Fibroblast of lung (primary cell): ENCODE data around the gene CPN1. TPM values are rescaled to one million over a fixed set of nuclear protein-coding genes. Genes with fewer than 3 reads are reported as not detected.

Experiments
- DNase-seq, 2 donors: peaks; one replicate each; pipeline versions ENCODE4 v3.0.0 to v3.0.0-alpha.2; 2010; ENCODE audit warnings: low read depth in 2 of 2
- H2AFZ ChIP-seq: 2 replicates; pipeline ENCODE4 v1.5.1; 2012; ENCODE audit warnings: low read length, control low read depth, inconsistent platforms
- H3K27ac ChIP-seq: 2 replicates; pipeline ENCODE4 v1.5.1; 2011; ENCODE audit warnings: low read length, control low read depth; ENCODE audit not compliant: insufficient read depth
- H3K27me3 ChIP-seq: 2 replicates; pipeline ENCODE4 v1.5.1; 2011; ENCODE audit warnings: mild to moderate bottlenecking, low read length; ENCODE audit not compliant: control insufficient read depth, insufficient read depth
- H3K36me3 ChIP-seq: 2 replicates; pipeline ENCODE4 v1.5.1; 2011; ENCODE audit warnings: low read length; ENCODE audit not compliant: control insufficient read depth, insufficient read depth
- H3K4me1 ChIP-seq: 2 replicates; pipeline ENCODE4 v1.5.1; 2011; ENCODE audit warnings: low read length; ENCODE audit not compliant: control insufficient read depth, insufficient read depth; ENCODE audit errors: extremely low read depth
- H3K4me2 ChIP-seq: 2 replicates; pipeline ENCODE4 v1.5.1; 2011; ENCODE audit warnings: low read length, control low read depth; ENCODE audit not compliant: insufficient read depth; ENCODE audit errors: extremely low read depth
- H3K4me3 ChIP-seq, 4 experiments: fragments of 200-600 bp in 1 of 4; sonication (generic) in 1 of 4; replicated peaks in 1 of 4; 2 replicates each; pipeline ENCODE4 v1.5.1; 2011 to 2016; ENCODE audit warnings: low read length in 4 of 4, low read depth in 3 of 4, mild to moderate bottlenecking in 3 of 4, control low read depth in 2 of 4, inconsistent platforms in 1 of 4, mixed read lengths in 1 of 4; ENCODE audit not compliant: insufficient read depth in 1 of 4; ENCODE audit errors: control extremely low read depth in 1 of 4
- H3K79me2 ChIP-seq: 2 replicates; pipeline ENCODE4 v1.5.1; 2012; ENCODE audit warnings: mild to moderate bottlenecking, low read length, inconsistent platforms; ENCODE audit not compliant: control insufficient read depth, insufficient read depth
- H3K9ac ChIP-seq: 2 replicates; pipeline ENCODE4 v1.5.1; 2011; ENCODE audit warnings: mild to moderate bottlenecking, low read length, control low read depth; ENCODE audit not compliant: insufficient read depth
- H3K9me3 ChIP-seq: 2 replicates; pipeline ENCODE4 v1.5.1; 2012; ENCODE audit warnings: low read depth, low read length; ENCODE audit not compliant: control insufficient read depth, insufficient read depth
- H4K20me1 ChIP-seq: 2 replicates; pipeline ENCODE4 v1.5.1; 2011; ENCODE audit warnings: low read length; ENCODE audit not compliant: control insufficient read depth, insufficient read depth; ENCODE audit errors: extremely low read depth
- CTCF ChIP-seq, 2 donors: IDR thresholded peaks in 1 of 2; conservative IDR thresholded peaks in 1 of 2; 1 replicate in 1 of 2; 2 replicates in 1 of 2; pipeline ENCODE4 v1.5.1; 2011 to 2012; ENCODE audit warnings: low read length in 2 of 2, control low read depth in 1 of 2, inconsistent platforms in 1 of 2, low read depth in 1 of 2, mild to moderate bottlenecking in 1 of 2
- EZH2 ChIP-seq: IDR thresholded peaks from 2 replicates; pipeline ENCODE4 v1.5.1; 2012; ENCODE audit warnings: low read length, control low read depth, mild to moderate bottlenecking; ENCODE audit errors: missing control alignments
- polyA plus RNA-seq, 2 donors: library from polyadenylated mRNA; depleted of rRNA in 1 of 2; stranded (reverse) in 1 of 2; unstranded in 1 of 2; fragments of >200 nt; gene quantifications; 2 replicates each; pipeline ENCODE4 v1.2.1, GENCODE V29; 2011 to 2012; ENCODE audit warnings: missing spikeins in 1 of 2
- total RNA-seq: library from RNA; depleted of rRNA; stranded (reverse); fragments of >200 nt; gene quantifications from 2 replicates; pipeline ENCODE4 v1.2.1, GENCODE V29; 2014

CPN1 gene
- total and polyA plus RNA-seq, 2 donors (not counting 1 experiment from before 2014, with no cell fraction given) = not detected

- Histone ChIP-seq H3K27me3 (no peaks in the 10 kb centered on the region), H3K27ac (no peak overlapping the region), H3K4me2 (no peak overlapping the region), H3K79me2 (no peaks in the 10 kb centered on the region), H3K4me1 (no peaks in the 10 kb centered on the region), H3K36me3 (no peaks in the 10 kb centered on the region), H3K9me3 (no peaks in the 10 kb centered on the region), H2AFZ (no peak overlapping the region), H4K20me1 (no peaks in the 10 kb centered on the region), H3K4me3 (no peak overlapping the region), H3K9ac (no peak overlapping the region)
- peak in 1 of 2 donors; percentile 23 for DNase-seq
- TF ChIP-seq EZH2 (no peak), CTCF (conservative IDR thresholded peaks at IDR 0.05 in 1 of 2, IDR thresholded peaks at IDR 0.05 in 1 of 2; ENCODE audit: low read depth in 1 of 2, low read length in 2 of 2) (no peak)
These were observed 56.1 kb downstream of the CPN1 start for GRCh38 chr10:100025576-100025975.

- Histone ChIP-seq H3K9ac (no peak overlapping the region), H3K4me2 (no peak overlapping the region), H3K4me1 (no peaks in the 10 kb centered on the region), H3K9me3 (no peaks in the 10 kb centered on the region), H4K20me1 (no peaks in the 10 kb centered on the region), H3K27ac (no peak overlapping the region), H3K79me2 (no peaks in the 10 kb centered on the region), H3K4me3 (no peak overlapping the region), H3K36me3 (no peaks in the 10 kb centered on the region), H2AFZ (no peak overlapping the region), H3K27me3 (no peaks in the 10 kb centered on the region)
- TF ChIP-seq CTCF (conservative IDR thresholded peaks at IDR 0.05 in 1 of 2, IDR thresholded peaks at IDR 0.05 in 1 of 2; ENCODE audit: low read depth in 1 of 2, low read length in 2 of 2) (no peak), EZH2 (no peak)
- no peak for DNase-seq
These were observed 56.9 kb downstream of the CPN1 start for GRCh38 chr10:100024748-100025147.

GRCh38 chr10:100022403-100022802 lies 59.3 kb downstream of the CPN1 start:
- Histone ChIP-seq H3K4me1 (no peaks in the 10 kb centered on the region), H3K79me2 (no peaks in the 10 kb centered on the region), H3K27me3 (no peaks in the 10 kb centered on the region), H3K9me3 (no peaks in the 10 kb centered on the region), H3K36me3 (no peaks in the 10 kb centered on the region), H2AFZ (no peak overlapping the region), H3K27ac (no peak overlapping the region), H3K9ac (no peak overlapping the region), H4K20me1 (no peaks in the 10 kb centered on the region), H3K4me3 (no peak overlapping the region), H3K4me2 (no peak overlapping the region)
- TF ChIP-seq CTCF (conservative IDR thresholded peaks at IDR 0.05 in 1 of 2, IDR thresholded peaks at IDR 0.05 in 1 of 2; ENCODE audit: low read depth in 1 of 2, low read length in 2 of 2) = no peak
- no peak for TF ChIP-seq EZH2
- peak; percentile 46 to 77 for DNase-seq
